MM.1S (cell line): ENCODE data around the gene CHKB.

Experiments
- DNase-seq: peaks from one replicate; pipeline ENCODE4 v3.0.0-alpha.2; 2015
- H2AFZ ChIP-seq: fragments of 300-600 bp; sonication (generic); 2 replicates; pipeline ENCODE4 v1.6.0; 2016; ENCODE audit warnings: antibody characterized with exemption, low read length
- H3F3A ChIP-seq: fragments of 300-600 bp; sonication (generic); 2 replicates; pipeline ENCODE4 v1.6.1; 2016; ENCODE audit warnings: mild to moderate bottlenecking, antibody characterized with exemption, low read length, moderate library complexity, mixed read lengths; ENCODE audit not compliant: insufficient read depth
- H3K27ac ChIP-seq: fragments of 300-600 bp; sonication (generic); 2 replicates; pipeline ENCODE4 v1.5.1; 2016; ENCODE audit warnings: mild to moderate bottlenecking, low read length
- H3K27me3 ChIP-seq: fragments of 300-600 bp; sonication (generic); replicated peaks from 2 replicates; pipeline ENCODE4 v1.6.0; 2016; ENCODE audit warnings: low read length; ENCODE audit not compliant: insufficient read depth
- H3K36me3 ChIP-seq: fragments of 300-600 bp; sonication (generic); replicated peaks from 2 replicates; pipeline ENCODE4 v1.6.1; 2016; ENCODE audit warnings: mild to moderate bottlenecking, low read length, mixed read lengths; ENCODE audit not compliant: insufficient read depth
- H3K4me1 ChIP-seq: fragments of 300-600 bp; sonication (generic); 2 replicates; pipeline ENCODE4 v1.6.1; 2016; ENCODE audit warnings: low read length, mixed read lengths
- H3K4me2 ChIP-seq: fragments of 300-600 bp; sonication (generic); 2 replicates; pipeline ENCODE4 v1.6.0; 2016; ENCODE audit warnings: low read depth, low read length
- H3K4me3 ChIP-seq: fragments of 300-600 bp; sonication (generic); 2 replicates; pipeline ENCODE4 v1.5.1; 2016; ENCODE audit warnings: low read length, mixed read lengths
- H3K79me2 ChIP-seq: fragments of 300-600 bp; sonication (generic); 2 replicates; pipeline ENCODE4 v1.6.1; 2016; ENCODE audit warnings: mixed run types, low read length, mixed read lengths
- H3K9ac ChIP-seq: fragments of 300-600 bp; sonication (generic); 2 replicates; pipeline ENCODE4 v1.6.1; 2016; ENCODE audit warnings: low read length, mixed read lengths
- H3K9me2 ChIP-seq: fragments of 300-600 bp; sonication (generic); replicated peaks from 2 replicates; pipeline ENCODE4 v1.6.1; 2016; ENCODE audit warnings: mild to moderate bottlenecking, low read length, mixed read lengths; ENCODE audit not compliant: insufficient read depth
- H3K9me3 ChIP-seq: fragments of 300-600 bp; sonication (generic); replicated peaks from 2 replicates; pipeline ENCODE4 v1.6.1; 2016; ENCODE audit warnings: mild to moderate bottlenecking, low read length, mixed read lengths; ENCODE audit not compliant: insufficient read depth
- H4K20me1 ChIP-seq: fragments of 300-600 bp; sonication (generic); 2 replicates; pipeline ENCODE4 v1.6.1; 2016; ENCODE audit warnings: mild to moderate bottlenecking, low read length, moderate library complexity, mixed read lengths; ENCODE audit not compliant: insufficient read depth
- EZH2 ChIP-seq: fragments of 300-600 bp; sonication (generic); optimal IDR thresholded peaks from 2 replicates; pipeline ENCODE3; 2017; ENCODE audit warnings: low read depth, mild to moderate bottlenecking, antibody characterized with exemption, low read length, mixed read lengths
- EZH2phosphoT487 ChIP-seq: fragments of 300-600 bp; sonication (generic); IDR thresholded peaks from 2 replicates; pipeline ENCODE4 v1.6.1; 2018; ENCODE audit warnings: antibody characterized with exemption, low read length
- TF ChIP-seq, protein P1 (sequence below): fragments of 300-600 bp; sonication (generic); IDR thresholded peaks from 2 replicates; pipeline ENCODE4 v1.5.1; 2016; ENCODE audit warnings: antibody characterized with exemption, low read length, mixed read lengths

The CHKB gene

DNA sequence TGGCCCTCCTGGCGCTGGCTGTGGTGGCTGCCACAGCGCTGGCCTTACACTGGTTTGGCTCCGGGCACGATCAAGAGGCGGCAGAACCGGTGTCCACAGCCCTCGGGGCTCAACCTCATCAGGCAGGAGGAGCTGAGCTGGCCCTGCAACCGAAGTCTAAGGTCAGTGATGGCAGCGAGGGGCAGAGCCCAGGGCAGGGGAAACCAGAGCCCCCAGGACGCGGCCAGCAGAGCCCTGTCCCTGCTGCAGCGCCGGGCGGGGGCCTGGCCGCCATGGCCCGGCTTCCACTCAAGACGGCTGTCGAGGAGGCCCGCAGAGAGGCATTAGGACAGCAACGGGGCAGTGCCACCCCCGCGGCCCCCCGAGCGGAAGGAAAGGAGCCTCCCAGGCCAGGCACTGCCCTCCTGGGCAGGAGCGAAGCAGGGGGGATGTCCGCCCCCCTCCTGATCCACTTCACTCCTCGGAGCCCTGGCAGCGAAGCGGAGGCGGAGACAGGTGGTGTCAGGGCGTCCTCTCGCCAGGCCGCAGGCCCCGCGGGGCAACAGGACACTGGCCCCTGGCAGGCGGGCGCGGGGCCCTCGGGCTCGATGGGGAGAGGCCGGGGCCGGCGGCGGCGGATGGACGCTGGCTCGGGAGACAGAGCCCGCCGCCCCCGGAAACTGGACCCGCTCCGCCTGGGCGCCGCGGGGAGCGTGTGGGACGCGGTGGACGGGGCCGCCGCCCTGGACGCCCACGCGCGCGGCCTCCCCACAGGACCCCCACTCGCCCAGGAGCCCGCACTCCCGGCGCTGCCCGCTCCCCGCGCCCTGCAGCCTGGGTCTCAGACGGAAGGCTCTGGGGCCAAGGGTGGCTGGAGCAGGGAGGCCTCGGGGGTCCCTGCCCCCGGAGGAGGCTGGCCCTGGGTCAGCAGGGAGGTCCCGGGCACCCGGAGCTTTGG, 36.1 kb downstream of the CHKB start:
- Histone ChIP-seq H3K4me2 (no peak overlapping the region), H3F3A (peaks cover 12% of the 10 kb centered on the region; the same call in 1 of the 2 replicates), H3K9ac (no peak overlapping the region), H4K20me1 (no peaks in the 10 kb centered on the region), H3K27ac (no peak overlapping the region), H3K4me3 (no peak overlapping the region), H3K79me2 (no peaks in the 10 kb centered on the region), H3K27me3 (peaks cover 25% of the 10 kb centered on the region), H3K36me3 (no peaks in the 10 kb centered on the region), H3K4me1 (peaks cover 6% of the 10 kb centered on the region; the same call in 1 of the 2 replicates), H3K9me3 (no peaks in the 10 kb centered on the region), H3K9me2 (no peaks in the 10 kb centered on the region), H2AFZ (no peak overlapping the region)
- no peak for DNase-seq
- TF ChIP-seq, protein P1, sequence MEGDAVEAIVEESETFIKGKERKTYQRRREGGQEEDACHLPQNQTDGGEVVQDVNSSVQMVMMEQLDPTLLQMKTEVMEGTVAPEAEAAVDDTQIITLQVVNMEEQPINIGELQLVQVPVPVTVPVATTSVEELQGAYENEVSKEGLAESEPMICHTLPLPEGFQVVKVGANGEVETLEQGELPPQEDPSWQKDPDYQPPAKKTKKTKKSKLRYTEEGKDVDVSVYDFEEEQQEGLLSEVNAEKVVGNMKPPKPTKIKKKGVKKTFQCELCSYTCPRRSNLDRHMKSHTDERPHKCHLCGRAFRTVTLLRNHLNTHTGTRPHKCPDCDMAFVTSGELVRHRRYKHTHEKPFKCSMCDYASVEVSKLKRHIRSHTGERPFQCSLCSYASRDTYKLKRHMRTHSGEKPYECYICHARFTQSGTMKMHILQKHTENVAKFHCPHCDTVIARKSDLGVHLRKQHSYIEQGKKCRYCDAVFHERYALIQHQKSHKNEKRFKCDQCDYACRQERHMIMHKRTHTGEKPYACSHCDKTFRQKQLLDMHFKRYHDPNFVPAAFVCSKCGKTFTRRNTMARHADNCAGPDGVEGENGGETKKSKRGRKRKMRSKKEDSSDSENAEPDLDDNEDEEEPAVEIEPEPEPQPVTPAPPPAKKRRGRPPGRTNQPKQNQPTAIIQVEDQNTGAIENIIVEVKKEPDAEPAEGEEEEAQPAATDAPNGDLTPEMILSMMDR, result no peak
- TF ChIP-seq EZH2phosphoT487 (no peak), EZH2 (no peak)

DNA sequence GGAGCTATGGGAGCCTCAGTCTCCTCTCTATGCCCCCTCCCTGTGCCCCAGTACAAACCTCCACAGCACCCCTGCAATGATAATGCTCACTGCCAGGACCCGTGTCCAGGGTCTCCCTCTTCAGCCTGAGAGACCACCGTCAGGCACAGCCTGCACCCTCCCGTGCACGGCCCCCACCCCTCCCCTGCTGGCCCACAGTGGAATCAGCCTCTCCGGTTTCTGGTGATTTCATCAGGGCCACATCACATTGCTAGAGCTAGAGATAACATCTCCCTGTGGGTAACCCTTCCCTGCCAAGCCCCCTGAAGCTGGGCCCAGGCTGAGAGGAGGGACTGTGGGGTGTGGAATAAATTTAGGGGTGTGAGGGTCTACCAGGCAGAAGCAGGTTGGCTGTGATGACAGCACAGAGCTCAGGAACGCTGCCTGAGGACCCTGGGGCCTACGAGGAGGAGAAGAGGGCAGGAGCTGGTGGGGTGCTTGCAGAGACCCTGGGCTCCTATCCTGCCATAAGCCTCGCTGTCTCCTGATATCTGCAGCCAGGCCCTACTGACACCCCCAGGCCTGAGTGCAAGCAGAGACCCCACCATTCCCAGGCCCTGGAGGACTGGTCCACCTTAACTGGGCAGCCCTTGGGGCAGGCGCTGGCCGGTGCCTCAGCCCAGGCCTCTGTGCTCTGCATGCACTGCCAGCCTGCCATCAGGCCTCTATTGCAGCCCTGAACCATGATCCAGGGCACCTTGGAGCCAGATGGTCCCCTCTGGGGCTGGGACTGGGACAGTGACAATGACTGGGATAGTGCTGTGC, 36.9 kb downstream of the CHKB start, which contains the start of gene KLHDC7B:
Gene KLHDC7B, plus strand, starts transcription at position 378 of the 804 bp plus-strand sequence. Its CDS starts 345 bp downstream, at position 723.
- Histone ChIP-seq H3K9ac (no peak within 1 kb of the TSS), H2AFZ (peak within 1 kb of the TSS; percentile 62; the same call in 1 of the 2 replicates)
- TF ChIP-seq EZH2phosphoT487 (no peak), EZH2 (no peak)
- TF ChIP-seq, protein P1, result no peak

DNA sequence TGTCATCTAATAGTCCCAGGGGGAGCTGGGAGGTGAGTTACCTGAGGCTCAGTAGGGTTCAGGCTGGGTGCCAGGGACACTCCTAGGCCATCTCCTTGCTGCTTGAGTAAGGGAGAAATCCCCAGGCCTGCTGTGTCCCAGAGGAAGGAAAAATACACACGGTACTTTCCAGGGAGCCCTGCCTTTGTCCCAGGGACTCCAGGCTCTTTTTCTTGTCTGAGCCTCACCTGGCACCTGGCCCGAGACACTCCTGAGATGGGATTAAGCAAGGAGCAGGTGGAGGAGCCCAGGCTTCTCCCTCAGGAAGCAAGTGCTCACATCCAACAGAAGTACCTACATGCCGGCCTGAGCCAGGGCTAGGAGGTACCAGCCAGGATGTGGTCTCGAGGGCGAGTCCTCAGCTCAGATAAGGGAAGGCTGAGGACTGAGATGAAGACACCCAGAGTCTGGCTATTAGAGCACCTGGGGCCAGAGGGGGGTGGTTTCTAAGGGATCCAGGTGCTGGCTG, 37.8 kb downstream of the CHKB start:
- Histone ChIP-seq H2AFZ (peak overlapping the region; percentile 62), H3K9ac (no peak overlapping the region), H3K4me1 (peaks cover 16% of the 10 kb centered on the region; the same call in 1 of the 2 replicates), H3F3A (peaks cover 22% of the 10 kb centered on the region), H3K9me3 (no peaks in the 10 kb centered on the region), H3K27ac (no peak overlapping the region), H3K4me3 (peak overlapping the region; percentile 24; the same call in 1 of the 2 replicates), H3K36me3 (no peaks in the 10 kb centered on the region), H4K20me1 (no peaks in the 10 kb centered on the region), H3K27me3 (peaks cover 25% of the 10 kb centered on the region), H3K79me2 (no peaks in the 10 kb centered on the region), H3K4me2 (peak overlapping the region; percentile 63), H3K9me2 (no peaks in the 10 kb centered on the region)
- TF ChIP-seq, protein P1, result no peak
- TF ChIP-seq EZH2 (no peak), EZH2phosphoT487 (no peak)
- DNase-seq, result no peak

More for the DNA sequence above, 36.9 kb downstream of the CHKB start, which contains the start of gene KLHDC7B:
- Histone ChIP-seq H3F3A (peaks cover 15% of the 10 kb centered on the region; the same call in 1 of the 2 replicates), H3K4me2 (peak within 1 kb of the TSS; percentile 63; the same call in 1 of the 2 replicates), H3K4me3 (no peak within 1 kb of the TSS), H3K36me3 (no peaks in the 10 kb centered on the region), H3K4me1 (peaks cover 8% of the 10 kb centered on the region; the same call in 1 of the 2 replicates), H3K27me3 (peaks cover 25% of the 10 kb centered on the region), H3K9me2 (no peaks in the 10 kb centered on the region), H3K9me3 (no peaks in the 10 kb centered on the region), H3K27ac (no peak within 1 kb of the TSS), H3K79me2 (no peaks in the 10 kb centered on the region), H4K20me1 (no peaks in the 10 kb centered on the region)
- no peak for DNase-seq
